ENCODE results near the gene MRGPRF. TPM values are rescaled to one million over a fixed set of nuclear protein-coding genes. Genes with fewer than 3 reads are reported as not detected.

Gene MRGPRF
- total RNA-seq, 6 experiments from 2014 or later, result 51.4 to 74.9 (median 63.9) TPM

DNA sequence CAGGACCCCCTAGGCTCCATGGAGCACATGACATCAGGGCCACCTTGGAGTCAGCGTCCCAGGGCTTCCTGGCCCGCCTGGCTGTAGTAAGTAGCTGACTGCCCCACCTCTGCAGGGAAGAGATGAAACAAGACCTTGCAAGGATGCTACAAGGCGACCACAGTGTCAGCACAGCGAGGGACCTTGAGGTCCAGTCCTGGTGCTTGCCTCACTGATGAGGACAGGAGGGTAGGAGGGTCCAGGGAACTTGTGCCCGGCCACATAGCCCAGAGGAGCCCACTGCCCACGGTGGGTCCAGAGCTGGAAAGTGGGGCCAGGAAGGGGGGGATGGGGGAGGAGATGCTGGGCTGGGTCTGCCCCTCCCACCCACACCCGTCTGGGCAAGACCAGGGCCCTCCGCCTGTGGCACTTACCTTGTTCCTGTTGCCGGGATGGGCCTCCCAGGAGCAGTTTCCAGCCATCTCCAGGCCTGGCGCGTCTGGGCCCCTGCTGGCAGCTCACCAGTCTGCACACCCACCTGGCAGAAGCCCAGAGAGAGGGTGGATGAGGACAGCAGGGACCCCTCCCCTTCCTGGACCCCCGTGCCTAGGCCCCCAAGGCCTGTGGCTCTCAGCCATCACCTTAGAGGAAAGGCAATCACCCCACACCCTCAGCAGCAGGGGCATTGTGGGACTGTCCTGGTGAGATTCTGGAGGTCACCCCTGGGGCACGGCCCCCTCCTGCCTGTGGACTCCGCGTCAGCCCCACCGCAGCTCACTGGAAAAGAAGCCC, 3.4 kb downstream of the MRGPRF start:
- H3K27ac Mint-ChIP-seq, result peak overlapping the region; percentile 98
- DNase-seq, result no peak
- H3K4me1 Mint-ChIP-seq (ENCODE audit: low read depth), result peaks cover 54% of the 10 kb centered on the region
- peaks cover 9% of the 10 kb centered on the region; the same call in 1 of the 2 replicates for H3K36me3 Mint-ChIP-seq (ENCODE audit: low read depth)
- peaks cover 8% of the 10 kb centered on the region for H3K27me3 Mint-ChIP-seq (ENCODE audit: insufficient read depth)
- no peaks in the 10 kb centered on the region for H3K9me3 Mint-ChIP-seq
- TF ChIP-seq, protein P1, sequence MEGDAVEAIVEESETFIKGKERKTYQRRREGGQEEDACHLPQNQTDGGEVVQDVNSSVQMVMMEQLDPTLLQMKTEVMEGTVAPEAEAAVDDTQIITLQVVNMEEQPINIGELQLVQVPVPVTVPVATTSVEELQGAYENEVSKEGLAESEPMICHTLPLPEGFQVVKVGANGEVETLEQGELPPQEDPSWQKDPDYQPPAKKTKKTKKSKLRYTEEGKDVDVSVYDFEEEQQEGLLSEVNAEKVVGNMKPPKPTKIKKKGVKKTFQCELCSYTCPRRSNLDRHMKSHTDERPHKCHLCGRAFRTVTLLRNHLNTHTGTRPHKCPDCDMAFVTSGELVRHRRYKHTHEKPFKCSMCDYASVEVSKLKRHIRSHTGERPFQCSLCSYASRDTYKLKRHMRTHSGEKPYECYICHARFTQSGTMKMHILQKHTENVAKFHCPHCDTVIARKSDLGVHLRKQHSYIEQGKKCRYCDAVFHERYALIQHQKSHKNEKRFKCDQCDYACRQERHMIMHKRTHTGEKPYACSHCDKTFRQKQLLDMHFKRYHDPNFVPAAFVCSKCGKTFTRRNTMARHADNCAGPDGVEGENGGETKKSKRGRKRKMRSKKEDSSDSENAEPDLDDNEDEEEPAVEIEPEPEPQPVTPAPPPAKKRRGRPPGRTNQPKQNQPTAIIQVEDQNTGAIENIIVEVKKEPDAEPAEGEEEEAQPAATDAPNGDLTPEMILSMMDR (IDR thresholded peaks at IDR 0.05), result no peak
- peak overlapping the region; percentile 76 for H3K4me3 Mint-ChIP-seq

DNA sequence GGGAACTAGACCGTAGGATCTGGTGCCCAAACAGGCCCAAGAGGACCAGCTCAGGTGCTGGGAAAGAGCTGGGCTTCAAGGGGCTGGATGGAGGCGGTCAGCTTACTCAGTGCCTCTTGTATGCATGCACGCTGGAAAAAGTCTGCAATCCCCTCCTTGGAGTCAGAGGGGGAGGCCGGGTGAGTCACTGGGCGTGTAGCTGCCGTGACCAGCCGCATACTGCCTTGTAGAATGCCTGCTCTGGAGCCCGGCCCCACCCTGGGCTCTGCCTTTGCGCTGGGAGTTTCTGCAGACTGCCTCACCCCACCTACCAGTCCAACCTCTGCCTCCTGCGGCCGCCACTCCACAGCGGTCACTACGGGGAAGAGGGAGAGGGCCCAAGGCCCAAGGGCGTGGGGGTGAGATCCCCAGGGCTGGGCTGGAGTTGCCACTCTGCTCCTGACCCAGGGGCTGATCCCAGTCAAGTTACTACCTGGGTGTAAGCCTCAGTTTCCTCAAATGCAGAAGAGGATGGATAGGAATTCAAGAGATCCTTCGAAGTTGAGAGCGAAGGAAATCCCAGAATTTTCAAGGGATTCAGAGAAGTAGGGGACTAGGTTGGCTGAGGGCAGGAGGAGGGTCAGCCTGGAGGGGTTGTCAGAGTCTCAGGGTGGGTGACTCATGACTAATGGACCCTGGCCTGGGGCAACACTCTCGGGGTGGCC, 4.2 kb downstream of the MRGPRF start:
- Mint-ChIP-seq H3K4me1 (ENCODE audit: low read depth) (peaks cover 47% of the 10 kb centered on the region), H3K9me3 (no peaks in the 10 kb centered on the region), H3K27me3 (ENCODE audit: insufficient read depth) (peaks cover 8% of the 10 kb centered on the region), H3K4me3 (peak overlapping the region; percentile 79), H3K36me3 (ENCODE audit: low read depth) (peaks cover 9% of the 10 kb centered on the region; the same call in 1 of the 2 replicates), H3K27ac (peak overlapping the region; percentile 98)
- TF ChIP-seq, protein P1 (IDR thresholded peaks at IDR 0.05), result no peak
- peak; percentile 98 for DNase-seq

DNA sequence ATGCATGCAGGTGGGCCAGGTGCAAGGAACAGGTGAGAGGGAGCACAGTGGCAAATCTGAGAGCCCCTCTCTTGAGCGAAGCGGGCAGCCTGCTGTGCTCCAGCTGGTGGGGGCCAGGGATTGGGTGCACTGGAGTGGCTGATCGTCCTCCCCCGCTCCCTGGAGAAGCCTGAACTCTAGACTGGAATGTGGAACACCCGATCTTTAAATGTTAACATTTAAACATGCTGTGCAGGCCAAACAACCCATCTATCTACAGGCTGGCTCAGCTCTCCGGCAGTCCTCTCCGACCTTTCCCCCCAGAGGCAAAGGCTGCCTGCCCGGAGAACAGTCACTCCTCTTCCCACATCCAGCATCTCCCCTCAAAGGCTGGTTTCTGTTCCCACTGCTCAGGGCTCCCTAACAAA, 5.1 kb downstream of the MRGPRF start:
- peak overlapping the region; percentile 98 for H3K27ac Mint-ChIP-seq
- DNase-seq, result no peak
- TF ChIP-seq, protein P1 (IDR thresholded peaks at IDR 0.05), result no peak
- peaks cover 9% of the 10 kb centered on the region; the same call in 1 of the 2 replicates for H3K36me3 Mint-ChIP-seq (ENCODE audit: low read depth)
- H3K9me3 Mint-ChIP-seq, result no peaks in the 10 kb centered on the region
- peaks cover 49% of the 10 kb centered on the region for H3K4me1 Mint-ChIP-seq (ENCODE audit: low read depth)
- peak overlapping the region; percentile 79 for H3K4me3 Mint-ChIP-seq
- H3K27me3 Mint-ChIP-seq (ENCODE audit: insufficient read depth), result peaks cover 8% of the 10 kb centered on the region

GRCh38 chr11:69006816-69007215, 6.2 kb downstream of the MRGPRF start:
- no peak for DNase-seq
- Mint-ChIP-seq H3K27me3 (ENCODE audit: insufficient read depth) (peaks cover 5% of the 10 kb centered on the region), H3K27ac (no peak overlapping the region), H3K4me1 (ENCODE audit: low read depth) (peaks cover 54% of the 10 kb centered on the region), H3K36me3 (ENCODE audit: low read depth) (peaks cover 9% of the 10 kb centered on the region; the same call in 1 of the 2 replicates), H3K9me3 (no peaks in the 10 kb centered on the region), H3K4me3 (no peak overlapping the region)
- TF ChIP-seq, protein P1 (IDR thresholded peaks at IDR 0.05), result no peak

- H3K36me3 Mint-ChIP-seq (ENCODE audit: low read depth), result peaks cover 9% of the 10 kb centered on the region; the same call in 1 of the 2 replicates
- TF ChIP-seq, protein P1 (IDR thresholded peaks at IDR 0.05), result no peak
Measured at GRCh38 chr11:69005631-69006368, 7.2 kb downstream of the MRGPRF start.

More at GRCh38 chr11:69005631-69006368, 7.2 kb downstream of the MRGPRF start:
- Mint-ChIP-seq H3K4me3 (no peak overlapping the region; the same call in 1 of the 2 replicates), H3K27ac (no peak overlapping the region), H3K27me3 (ENCODE audit: insufficient read depth) (peaks cover 2% of the 10 kb centered on the region; the same call in 1 of the 2 replicates), H3K4me1 (ENCODE audit: low read depth) (peaks cover 59% of the 10 kb centered on the region), H3K9me3 (no peaks in the 10 kb centered on the region)
- no peak for DNase-seq

Measured in HFFc6 (cell line).